H9 (cell line): ENCODE data around the gene STOX2. TPM values are rescaled to one million over a fixed set of nuclear protein-coding genes. Genes with fewer than 3 reads are reported as not detected.

Experiments
- DNase-seq: peaks from one replicate; pipeline ENCODE4 v3.0.0-alpha.2; 2017
- H2AFZ ChIP-seq: one replicate; pipeline ENCODE4 v1.6.1; 2013; ENCODE audit warnings: mild to moderate bottlenecking, low read length, control low read depth, moderate library complexity
- H2AK5ac ChIP-seq: 2 replicates; pipeline ENCODE4 v1.6.1; 2013; ENCODE audit warnings: low read length, control low read depth, mixed read lengths; ENCODE audit not compliant: insufficient read length
- H2BK120ac ChIP-seq: one replicate; pipeline ENCODE4 v1.6.1; 2013; ENCODE audit warnings: low read depth, mild to moderate bottlenecking, low read length, control low read depth, inconsistent platforms; ENCODE audit not compliant: poor library complexity, severe bottlenecking
- H2BK12ac ChIP-seq: 2 replicates; pipeline ENCODE4 v1.6.1; 2013; ENCODE audit warnings: low read length, control low read depth, mixed read lengths, low read depth; ENCODE audit not compliant: insufficient read length
- H2BK15ac ChIP-seq: 2 replicates; pipeline ENCODE4 v1.6.1; 2013; ENCODE audit warnings: low read depth, low read length, control low read depth
- H2BK20ac ChIP-seq: one replicate; pipeline ENCODE4 v1.6.1; 2013; ENCODE audit warnings: low read depth, mild to moderate bottlenecking, low read length, control low read depth, inconsistent platforms; ENCODE audit not compliant: poor library complexity, severe bottlenecking
- H2BK5ac ChIP-seq: 2 replicates; pipeline ENCODE4 v1.6.1; 2013; ENCODE audit warnings: low read length, control low read depth, mixed read lengths; ENCODE audit not compliant: insufficient read length
- H3K14ac ChIP-seq: 2 replicates; pipeline ENCODE4 v1.6.1; 2013; ENCODE audit warnings: low read length, control low read depth; ENCODE audit not compliant: insufficient read depth
- H3K18ac ChIP-seq: 2 replicates; pipeline ENCODE4 v1.6.1; 2013; ENCODE audit warnings: low read depth, mild to moderate bottlenecking, mixed read lengths, low read length, control low read depth; ENCODE audit not compliant: insufficient read length
- H3K23ac ChIP-seq: 2 replicates; pipeline ENCODE4 v1.6.1; 2013; ENCODE audit warnings: low read length, control low read depth, mixed read lengths, low read depth; ENCODE audit not compliant: insufficient read length
- H3K23me2 ChIP-seq: 2 replicates; pipeline ENCODE4 v1.6.1; 2013; ENCODE audit warnings: low read depth, mild to moderate bottlenecking, mixed read lengths, low read length, control low read depth; ENCODE audit not compliant: insufficient read length, poor library complexity, severe bottlenecking
- H3K27ac ChIP-seq: 2 replicates; pipeline ENCODE4 v1.5.1; 2013; ENCODE audit warnings: low read length, control low read depth, mixed read lengths, low read depth; ENCODE audit not compliant: insufficient read length
- H3K27me3 ChIP-seq: 2 replicates; pipeline ENCODE4 v1.6.1; 2013; ENCODE audit warnings: low read length, control low read depth, inconsistent platforms; ENCODE audit not compliant: insufficient read depth
- H3K4ac ChIP-seq: 2 replicates; pipeline ENCODE4 v1.6.1; 2013; ENCODE audit warnings: low read depth, mild to moderate bottlenecking, control low read depth, inconsistent platforms, low read length, moderate library complexity
- H3K4me1 ChIP-seq: 2 replicates; pipeline ENCODE4 v1.6.1; 2013; ENCODE audit warnings: low read length, control low read depth, inconsistent platforms; ENCODE audit not compliant: insufficient read depth
- H3K4me2 ChIP-seq: 2 replicates; pipeline ENCODE4 v1.6.1; 2013; ENCODE audit warnings: low read length, control low read depth, mixed read lengths; ENCODE audit not compliant: insufficient read length, insufficient read depth
- H3K56ac ChIP-seq: 2 replicates; pipeline ENCODE4 v1.6.1; 2013; ENCODE audit warnings: low read depth, mild to moderate bottlenecking, mixed read lengths, low read length, control low read depth; ENCODE audit not compliant: insufficient read length
- H3K79me1 ChIP-seq: 2 replicates; pipeline ENCODE4 v1.6.1; 2013; ENCODE audit warnings: low read depth, mild to moderate bottlenecking, moderate library complexity, low read length, control low read depth, inconsistent platforms; ENCODE audit not compliant: insufficient read depth, poor library complexity, severe bottlenecking
- H3K79me2 ChIP-seq: 2 replicates; pipeline ENCODE4 v1.6.1; 2013; ENCODE audit warnings: low read length, control low read depth, inconsistent platforms; ENCODE audit not compliant: insufficient read depth
- H3K9ac ChIP-seq: 2 replicates; pipeline ENCODE4 v1.6.1; 2013; ENCODE audit warnings: low read length, control low read depth, mixed read lengths; ENCODE audit not compliant: insufficient read length; ENCODE audit errors: extremely low read depth
- H3K9me3 ChIP-seq: one replicate; pipeline ENCODE4 v1.6.1; 2013; ENCODE audit warnings: low read depth, low read length, inconsistent platforms; ENCODE audit not compliant: control insufficient read depth
- H3T11ph ChIP-seq: one replicate; pipeline ENCODE4 v1.6.1; 2013; ENCODE audit warnings: mild to moderate bottlenecking, low read length, control low read depth, inconsistent platforms
- H4K20me1 ChIP-seq: one replicate; pipeline ENCODE4 v1.6.1; 2013; ENCODE audit not compliant: control insufficient read depth, insufficient read length, insufficient read depth
- H4K5ac ChIP-seq: 2 replicates; pipeline ENCODE4 v1.6.1; 2013; ENCODE audit warnings: low read depth, mild to moderate bottlenecking, mixed read lengths, low read length, control low read depth; ENCODE audit not compliant: insufficient read length
- H4K8ac ChIP-seq: replicated peaks from 2 replicates; pipeline ENCODE4 v1.6.1; 2013; ENCODE audit warnings: low read length, control low read depth, mixed read lengths, low read depth; ENCODE audit not compliant: insufficient read length
- H4K91ac ChIP-seq: 2 replicates; pipeline ENCODE4 v1.6.1; 2013; ENCODE audit warnings: low read depth, mild to moderate bottlenecking, moderate library complexity, mixed read lengths, low read length, control low read depth; ENCODE audit not compliant: insufficient read length
- H3K27ac Mint-ChIP-seq, 3 experiments: 2 replicates in 2 of 3; 3 replicates in 1 of 3; pipeline ENCODE4 v1.8.0; 2020 to 2021; ENCODE audit warnings: mixed read lengths in 3 of 3, mild to moderate bottlenecking in 1 of 3, moderate library complexity in 1 of 3
- H3K27me3 Mint-ChIP-seq: 2 replicates; pipeline ENCODE4 v1.8.0; 2021; ENCODE audit warnings: low read depth, mild to moderate bottlenecking, moderate library complexity, mixed read lengths
- H3K36me3 Mint-ChIP-seq, 3 experiments: 2 replicates in 2 of 3; 3 replicates in 1 of 3; pipeline ENCODE4 v1.8.0; 2020 to 2021; ENCODE audit warnings: low read depth in 3 of 3, mixed read lengths in 3 of 3; ENCODE audit not compliant: insufficient read depth in 1 of 3
- H3K4me1 Mint-ChIP-seq, 2 experiments: 2 replicates each; pipeline ENCODE4 v1.8.0; 2020; ENCODE audit warnings: mixed read lengths in 2 of 2
- H3K4me3 Mint-ChIP-seq, 2 experiments: 2 replicates in 1 of 2; 3 replicates in 1 of 2; pipeline ENCODE4 v1.8.0; 2020 to 2021; ENCODE audit warnings: mild to moderate bottlenecking in 2 of 2, mixed read lengths in 2 of 2, moderate library complexity in 1 of 2
- H3K9me3 Mint-ChIP-seq, 2 experiments: 2 replicates in 1 of 2; 3 replicates in 1 of 2; pipeline ENCODE4 v1.8.0; 2020; ENCODE audit warnings: mild to moderate bottlenecking in 2 of 2, mixed read lengths in 2 of 2, moderate library complexity in 1 of 2
- WGBS: extraction: QIAGEN DNeasy Blood & Tissue Kit; methylation state at CpG from one replicate; pipeline ENCODE4 v1.1.7; 2013; ENCODE audit warnings: missing lambda C conversion rate, low lambda C conversion rate, mixed read lengths; ENCODE audit not compliant: insufficient read length; ENCODE audit errors: extremely low coverage; 5-methylcytosine and 5-hydroxymethylcytosine counted together
- total RNA-seq: library from RNA; stranded (reverse); gene quantifications from 2 replicates; pipeline ENCODE4 v1.2.1, GENCODE V29; 2021
- TF ChIP-seq, protein P1 (sequence below): fragments of 200-600 bp; sonication (generic); conservative IDR thresholded peaks from 3 replicates; pipeline ENCODE4 v1.8.0; 2021; ENCODE audit warnings: antibody characterized with exemption, mild to moderate bottlenecking

Gene STOX2
- total RNA-seq, 1 experiment from 2014 or later: 28.2 TPM

DNA sequence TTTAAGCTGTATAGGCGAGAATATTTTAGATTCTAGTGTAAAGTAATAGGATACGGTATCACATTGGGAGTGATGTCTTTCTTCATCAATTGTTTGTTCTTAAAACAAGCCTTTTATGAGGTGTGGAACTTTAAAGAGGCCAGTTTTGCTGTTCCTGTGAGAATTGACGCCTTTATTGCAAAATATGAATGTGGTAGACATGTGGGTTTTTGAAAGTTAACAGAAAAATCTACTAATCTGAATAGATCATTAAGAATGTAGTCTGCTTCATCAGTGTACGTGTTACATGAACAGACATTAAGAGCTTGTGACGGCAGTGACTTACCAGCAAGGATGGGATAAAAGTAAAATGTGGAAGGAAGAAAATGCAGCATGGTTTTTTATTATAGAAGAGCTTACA lies 63.8 kb downstream of the STOX2 start:
- Histone ChIP-seq H2BK5ac (no peak overlapping the region), H3K27ac (no peak overlapping the region), H4K20me1 (no peaks in the 10 kb centered on the region), H4K91ac (no peak overlapping the region), H3K79me1 (no peaks in the 10 kb centered on the region), H3K9ac (no peak overlapping the region), H3K79me2 (peaks cover 2% of the 10 kb centered on the region; the same call in 1 of the 2 replicates), H3K27me3 (no peaks in the 10 kb centered on the region), H3K4me2 (no peak overlapping the region), H3K18ac (no peak overlapping the region), H3K9me3 (no peaks in the 10 kb centered on the region), H4K8ac (no peak overlapping the region), H3K4ac (no peak overlapping the region), H2AFZ (no peak overlapping the region), H3K4me1 (peaks cover 6% of the 10 kb centered on the region), H2BK15ac (no peak overlapping the region), H3K23ac (no peak overlapping the region), H3K14ac (no peak overlapping the region), H3K56ac (no peak overlapping the region), H3T11ph (no peak overlapping the region), H3K23me2 (no peaks in the 10 kb centered on the region), H2BK120ac (no peak overlapping the region), H2BK20ac (no peak overlapping the region), H4K5ac (no peak overlapping the region), H2BK12ac (no peak overlapping the region), H2AK5ac (no peak overlapping the region)
- DNase-seq: no peak
- Mint-ChIP-seq H3K9me3 (peaks cover 5 to 14% of the 10 kb centered on the region in 2 experiments), H3K36me3 (peaks cover 0 to 9% (median 8%) of the 10 kb centered on the region in 3 experiments; a peak in 5 of 7 replicates), H3K4me1 (peaks cover 38 to 48% of the 10 kb centered on the region in 2 experiments), H3K4me3 (no peak overlapping the region), H3K27ac (no peak overlapping the region), H3K27me3 (no peaks in the 10 kb centered on the region; the same call in 1 of the 2 replicates)
- no CpG with 5 or more reads among the region's 5 CpGs for WGBS
- TF ChIP-seq, protein P1, sequence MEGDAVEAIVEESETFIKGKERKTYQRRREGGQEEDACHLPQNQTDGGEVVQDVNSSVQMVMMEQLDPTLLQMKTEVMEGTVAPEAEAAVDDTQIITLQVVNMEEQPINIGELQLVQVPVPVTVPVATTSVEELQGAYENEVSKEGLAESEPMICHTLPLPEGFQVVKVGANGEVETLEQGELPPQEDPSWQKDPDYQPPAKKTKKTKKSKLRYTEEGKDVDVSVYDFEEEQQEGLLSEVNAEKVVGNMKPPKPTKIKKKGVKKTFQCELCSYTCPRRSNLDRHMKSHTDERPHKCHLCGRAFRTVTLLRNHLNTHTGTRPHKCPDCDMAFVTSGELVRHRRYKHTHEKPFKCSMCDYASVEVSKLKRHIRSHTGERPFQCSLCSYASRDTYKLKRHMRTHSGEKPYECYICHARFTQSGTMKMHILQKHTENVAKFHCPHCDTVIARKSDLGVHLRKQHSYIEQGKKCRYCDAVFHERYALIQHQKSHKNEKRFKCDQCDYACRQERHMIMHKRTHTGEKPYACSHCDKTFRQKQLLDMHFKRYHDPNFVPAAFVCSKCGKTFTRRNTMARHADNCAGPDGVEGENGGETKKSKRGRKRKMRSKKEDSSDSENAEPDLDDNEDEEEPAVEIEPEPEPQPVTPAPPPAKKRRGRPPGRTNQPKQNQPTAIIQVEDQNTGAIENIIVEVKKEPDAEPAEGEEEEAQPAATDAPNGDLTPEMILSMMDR: no peak
